PFSK-1 (cell line): ENCODE results near the gene BCAS4.

Experiments used
- FOXP2 ChIP-seq: optimal IDR thresholded peaks from 2 replicates; pipeline ENCODE3; 2011; ENCODE audit warnings: borderline replicate concordance, control low read depth, inconsistent platforms; ENCODE audit not compliant: insufficient read depth; ENCODE audit errors: extremely low read length, extremely low read depth
- POLR2AphosphoS5 ChIP-seq: IDR thresholded peaks from 2 replicates; pipeline ENCODE4 v1.6.1; 2012; ENCODE audit warnings: low read depth, mild to moderate bottlenecking, control low read depth, low read length, moderate library complexity
- SIN3A ChIP-seq: IDR thresholded peaks from 2 replicates; pipeline ENCODE4 v1.6.1; 2012; ENCODE audit warnings: mild to moderate bottlenecking, low read length, moderate library complexity, borderline replicate concordance; ENCODE audit not compliant: insufficient read depth
- TAF1 ChIP-seq: IDR thresholded peaks from 2 replicates; pipeline ENCODE4 v1.6.1; 2012; ENCODE audit warnings: low read length, control low read depth, borderline replicate concordance; ENCODE audit not compliant: insufficient read depth
- TF ChIP-seq, protein P1 (sequence below), 2 experiments: IDR thresholded peaks; 2 replicates each; pipeline versions ENCODE4 v1.6.1 to v1.8.0; 2011 to 2012; ENCODE audit warnings: low read depth in 2 of 2, low read length in 2 of 2, control low read depth in 1 of 2, inconsistent platforms in 1 of 2, mild to moderate bottlenecking in 1 of 2, moderate library complexity in 1 of 2; ENCODE audit not compliant: insufficient read depth in 1 of 2

BCAS4 gene

DNA sequence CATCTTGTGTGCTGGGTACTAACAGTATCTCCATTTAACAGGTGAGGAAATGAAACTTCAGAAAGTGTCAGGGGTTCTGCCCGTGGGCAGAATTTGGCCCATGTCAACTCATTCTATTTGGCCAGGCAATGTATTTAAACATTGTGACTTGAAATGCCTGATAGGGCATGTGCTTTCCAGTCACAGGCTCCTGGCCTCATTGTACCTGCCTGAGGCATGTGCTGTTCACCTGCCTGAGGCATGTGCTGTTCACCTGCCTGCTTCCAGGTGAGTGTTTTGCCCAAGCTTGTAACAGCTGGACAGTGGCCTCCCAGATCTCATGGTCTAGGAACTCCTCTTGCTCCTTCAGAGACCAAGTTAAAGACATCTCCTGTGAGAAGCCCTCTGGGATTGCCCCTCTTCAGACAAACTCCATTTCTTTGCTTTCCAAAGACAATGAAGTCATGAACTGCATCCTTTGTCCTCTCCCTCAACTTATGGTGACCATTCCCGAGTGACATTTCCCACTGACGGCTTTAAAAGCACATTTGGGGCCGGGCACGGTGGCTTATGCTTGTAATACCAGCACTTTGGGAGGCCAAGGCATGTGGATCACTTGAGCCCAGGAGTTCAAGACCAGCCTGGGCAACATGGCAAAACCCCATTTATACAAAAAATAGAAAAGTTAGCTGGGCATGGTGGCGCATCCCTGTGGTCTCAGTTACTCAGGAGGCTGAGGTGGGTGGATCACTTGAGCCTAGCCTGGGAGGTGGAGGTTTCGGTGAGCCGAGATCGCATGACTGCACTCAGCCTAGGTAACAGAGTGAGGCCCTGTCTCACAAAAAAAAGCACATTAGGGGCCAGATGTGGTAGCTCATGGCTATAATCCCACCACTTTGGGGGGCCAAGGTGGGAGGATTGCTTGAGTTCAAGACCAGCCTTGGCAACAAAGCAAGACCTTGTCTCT is 48.7 kb downstream of the BCAS4 start:
- no peak for TF ChIP-seq FOXP2
- TF ChIP-seq, protein P1, sequence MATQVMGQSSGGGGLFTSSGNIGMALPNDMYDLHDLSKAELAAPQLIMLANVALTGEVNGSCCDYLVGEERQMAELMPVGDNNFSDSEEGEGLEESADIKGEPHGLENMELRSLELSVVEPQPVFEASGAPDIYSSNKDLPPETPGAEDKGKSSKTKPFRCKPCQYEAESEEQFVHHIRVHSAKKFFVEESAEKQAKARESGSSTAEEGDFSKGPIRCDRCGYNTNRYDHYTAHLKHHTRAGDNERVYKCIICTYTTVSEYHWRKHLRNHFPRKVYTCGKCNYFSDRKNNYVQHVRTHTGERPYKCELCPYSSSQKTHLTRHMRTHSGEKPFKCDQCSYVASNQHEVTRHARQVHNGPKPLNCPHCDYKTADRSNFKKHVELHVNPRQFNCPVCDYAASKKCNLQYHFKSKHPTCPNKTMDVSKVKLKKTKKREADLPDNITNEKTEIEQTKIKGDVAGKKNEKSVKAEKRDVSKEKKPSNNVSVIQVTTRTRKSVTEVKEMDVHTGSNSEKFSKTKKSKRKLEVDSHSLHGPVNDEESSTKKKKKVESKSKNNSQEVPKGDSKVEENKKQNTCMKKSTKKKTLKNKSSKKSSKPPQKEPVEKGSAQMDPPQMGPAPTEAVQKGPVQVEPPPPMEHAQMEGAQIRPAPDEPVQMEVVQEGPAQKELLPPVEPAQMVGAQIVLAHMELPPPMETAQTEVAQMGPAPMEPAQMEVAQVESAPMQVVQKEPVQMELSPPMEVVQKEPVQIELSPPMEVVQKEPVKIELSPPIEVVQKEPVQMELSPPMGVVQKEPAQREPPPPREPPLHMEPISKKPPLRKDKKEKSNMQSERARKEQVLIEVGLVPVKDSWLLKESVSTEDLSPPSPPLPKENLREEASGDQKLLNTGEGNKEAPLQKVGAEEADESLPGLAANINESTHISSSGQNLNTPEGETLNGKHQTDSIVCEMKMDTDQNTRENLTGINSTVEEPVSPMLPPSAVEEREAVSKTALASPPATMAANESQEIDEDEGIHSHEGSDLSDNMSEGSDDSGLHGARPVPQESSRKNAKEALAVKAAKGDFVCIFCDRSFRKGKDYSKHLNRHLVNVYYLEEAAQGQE (IDR thresholded peaks at IDR 0.05; ENCODE audit: insufficient read depth in 1 of 2, low read depth in 2 of 2, low read length in 2 of 2), result no peak
- no peak for TF ChIP-seq SIN3A
- TF ChIP-seq TAF1, result no peak
- TF ChIP-seq POLR2AphosphoS5, result no peak

DNA sequence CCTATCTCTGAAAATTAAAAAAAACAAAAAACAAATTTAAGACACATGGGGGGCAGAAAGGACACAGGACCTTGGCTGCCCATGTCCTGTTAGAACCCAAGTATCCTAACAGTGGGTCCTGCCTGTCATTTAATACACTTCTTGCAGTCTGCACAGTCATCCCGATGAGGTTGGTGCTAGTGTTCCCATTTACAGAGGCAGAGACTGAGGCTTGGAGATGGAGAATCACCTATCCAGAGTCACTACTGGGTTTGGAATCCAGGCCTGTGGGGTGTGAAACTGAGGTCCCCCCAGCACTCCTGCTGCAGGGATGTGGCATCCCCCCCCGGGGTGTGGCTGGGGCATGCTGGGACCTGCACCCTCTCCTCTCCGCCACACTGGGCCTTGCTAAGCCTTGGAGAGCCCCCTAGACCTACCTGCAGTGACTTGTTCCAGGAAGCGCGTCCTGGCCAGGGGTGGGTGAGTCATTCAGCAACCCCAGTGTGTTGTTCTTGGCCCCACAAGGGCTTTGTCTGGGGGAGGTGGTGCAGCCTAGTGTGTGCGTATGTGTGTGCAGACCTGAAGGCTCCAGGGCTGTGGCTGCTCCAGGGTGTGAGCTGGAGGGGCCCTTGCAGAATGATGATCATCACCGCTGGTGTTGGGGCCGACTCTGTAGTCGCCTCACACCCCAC is 49.7 kb downstream of the BCAS4 start:
- TF ChIP-seq TAF1 (no peak), FOXP2 (no peak), POLR2AphosphoS5 (no peak), SIN3A (no peak)
- TF ChIP-seq, protein P1 (IDR thresholded peaks at IDR 0.05; ENCODE audit: insufficient read depth in 1 of 2, low read depth in 2 of 2, low read length in 2 of 2), result no peak

DNA sequence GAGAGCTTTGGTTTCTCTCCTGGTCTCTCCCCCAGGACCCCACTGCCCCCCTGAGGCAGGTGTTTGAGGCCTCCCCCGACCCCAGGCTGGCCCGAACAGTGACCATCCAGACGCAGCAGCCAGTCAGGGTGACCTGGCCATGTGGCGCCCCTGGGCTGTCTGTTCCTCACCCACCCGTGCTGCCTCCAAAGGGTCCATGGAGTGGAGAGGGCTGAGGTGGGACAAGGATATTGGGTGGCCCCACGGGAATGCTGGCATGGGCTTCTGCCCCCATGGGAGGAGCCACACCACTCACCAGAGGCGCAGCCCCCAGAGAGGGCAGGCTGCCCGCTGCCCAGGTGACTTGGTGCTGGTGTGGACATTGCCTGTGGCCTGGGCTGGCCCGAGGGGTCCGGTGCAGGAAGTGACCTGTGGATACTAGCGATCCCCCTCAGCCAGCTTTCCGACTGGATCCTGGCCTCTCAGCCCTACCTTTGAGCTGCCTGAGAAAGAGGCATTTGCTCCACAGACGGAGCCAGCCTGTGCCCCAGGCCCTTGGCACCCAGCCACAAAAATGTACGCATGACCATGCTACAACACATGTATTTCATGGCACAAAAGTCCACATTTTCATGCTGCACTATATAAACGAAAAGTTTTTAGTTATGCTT is 50.8 kb downstream of the BCAS4 start:
- no peak for TF ChIP-seq SIN3A
- TF ChIP-seq TAF1, result no peak
- TF ChIP-seq POLR2AphosphoS5, result no peak
- no peak for TF ChIP-seq FOXP2
- TF ChIP-seq, protein P1 (IDR thresholded peaks at IDR 0.05; ENCODE audit: insufficient read depth in 1 of 2, low read depth in 2 of 2, low read length in 2 of 2), result no peak

DNA sequence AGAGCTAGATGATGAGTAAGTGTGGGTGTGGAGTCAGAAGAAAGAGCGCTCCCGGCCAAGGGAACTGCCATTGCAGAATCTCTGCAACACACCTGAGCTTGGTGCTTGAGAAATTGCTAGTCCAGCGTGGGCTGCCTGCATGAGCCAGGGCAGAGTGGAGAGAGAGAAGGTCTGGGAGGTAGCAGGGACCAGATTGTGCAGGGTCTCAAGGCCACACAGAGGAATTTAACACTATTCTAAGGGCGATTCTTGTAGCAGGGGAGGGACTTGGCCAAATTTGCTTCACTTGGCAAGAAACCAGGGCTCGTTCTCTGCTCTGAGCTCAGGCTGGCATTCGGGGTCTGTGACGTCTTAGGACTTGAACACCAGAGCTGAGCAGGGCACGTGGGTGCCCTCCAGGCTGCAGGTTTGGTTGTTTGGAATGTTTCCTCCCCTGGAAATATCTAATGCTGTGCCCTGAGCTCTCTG is 53.5 kb downstream of the BCAS4 start:
- TF ChIP-seq, protein P1 (IDR thresholded peaks at IDR 0.05; ENCODE audit: insufficient read depth in 1 of 2, low read depth in 2 of 2, low read length in 2 of 2), result no peak
- TF ChIP-seq SIN3A (no peak), POLR2AphosphoS5 (no peak), TAF1 (no peak), FOXP2 (no peak)
